ENCODE measurements around the gene NGF.

GRCh38 chr1:115295904-115296696 lies 41.9 kb downstream of the NGF start:
- TF ChIP-seq CTCF (IDR thresholded peaks at IDR 0.05) (no peak), POLR2A (IDR thresholded peaks at IDR 0.05) (no peak)

All from heart left ventricle (tissue), 13 donors.